ES-I3 (cell line): ENCODE measurements around the gene SYT3.

Experiments used
- H3K36me3 ChIP-seq: 2 replicates; pipeline ENCODE4 v1.6.1; 2013; ENCODE audit warnings: mild to moderate bottlenecking, low read length, control low read depth, moderate library complexity; ENCODE audit not compliant: insufficient read depth
- H3K4me1 ChIP-seq: 2 replicates; pipeline ENCODE4 v1.6.1; 2013; ENCODE audit warnings: mild to moderate bottlenecking, control low read depth, low read length; ENCODE audit not compliant: insufficient read depth
- H3K9ac ChIP-seq: 2 replicates; pipeline ENCODE4 v1.6.1; 2013; ENCODE audit warnings: low read depth, mild to moderate bottlenecking, low read length, moderate library complexity
- H3K9me3 ChIP-seq: 2 replicates; pipeline ENCODE4 v1.6.1; 2013; ENCODE audit warnings: mild to moderate bottlenecking, low read length, moderate library complexity; ENCODE audit not compliant: control insufficient read depth, insufficient read depth

Gene SYT3

DNA sequence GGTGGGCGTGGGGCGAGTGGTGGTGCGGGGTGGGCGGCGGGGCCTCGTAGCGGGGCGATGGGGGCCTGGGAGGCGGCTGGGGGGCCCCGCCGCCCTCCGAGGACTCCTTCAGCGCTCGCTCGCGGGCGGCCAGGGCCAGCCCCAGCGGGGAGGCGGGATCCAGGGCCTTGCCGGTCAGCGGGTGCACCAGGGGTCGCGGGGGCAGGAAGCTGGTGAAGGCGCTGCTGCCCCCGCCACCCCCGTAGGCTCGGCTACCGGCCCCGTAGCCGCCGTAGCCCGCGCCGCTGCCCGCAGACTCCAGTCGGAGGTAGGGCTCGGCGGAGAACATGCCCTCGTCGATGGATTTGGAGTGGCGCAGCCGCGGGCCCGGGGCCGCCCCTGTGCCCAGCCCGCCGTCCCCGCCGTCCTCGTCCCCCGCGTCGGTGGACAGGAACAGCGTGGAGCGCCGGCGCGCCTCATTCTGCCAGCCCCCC, 28.1 kb upstream of the SYT3 start:
- Histone ChIP-seq H3K36me3 (no peaks in the 10 kb centered on the region), H3K9me3 (no peaks in the 10 kb centered on the region), H3K9ac (peak overlapping the region; percentile 28; the same call in 1 of the 2 replicates), H3K4me1 (no peaks in the 10 kb centered on the region; the same call in 1 of the 2 replicates)

DNA sequence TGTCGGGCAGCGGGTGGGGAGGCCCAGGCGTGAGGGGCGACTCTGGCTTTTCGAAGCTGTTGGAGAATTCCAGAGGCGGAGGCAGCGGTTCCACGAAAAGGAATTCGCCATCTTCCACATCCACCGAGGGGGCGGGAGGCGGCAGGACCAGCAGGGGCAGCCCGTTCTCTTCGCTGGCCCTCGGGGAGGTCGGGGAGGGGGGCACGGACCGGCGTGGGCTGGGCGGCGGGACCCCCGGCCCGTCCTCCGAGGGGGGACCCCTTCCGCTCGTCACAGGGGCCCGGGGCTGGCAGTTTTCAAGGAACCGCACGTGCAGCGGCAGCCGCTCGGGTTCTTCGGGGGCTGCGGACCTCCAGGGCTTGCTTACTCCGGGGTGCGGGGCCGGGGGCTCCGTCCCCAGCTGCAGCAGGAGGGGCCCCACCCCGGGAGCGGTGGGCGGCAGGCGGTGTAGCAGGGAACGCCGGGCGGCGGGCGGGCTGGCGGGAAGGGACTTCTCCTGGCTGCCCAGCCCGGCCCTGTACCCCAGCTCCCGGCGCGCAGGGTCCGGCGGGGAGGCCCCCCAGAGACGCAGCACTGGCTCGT, 27.6 kb upstream of the SYT3 start:
- Histone ChIP-seq H3K9ac (no peak overlapping the region; the same call in 1 of the 2 replicates), H3K9me3 (no peaks in the 10 kb centered on the region), H3K4me1 (no peaks in the 10 kb centered on the region; the same call in 1 of the 2 replicates), H3K36me3 (no peaks in the 10 kb centered on the region)

DNA sequence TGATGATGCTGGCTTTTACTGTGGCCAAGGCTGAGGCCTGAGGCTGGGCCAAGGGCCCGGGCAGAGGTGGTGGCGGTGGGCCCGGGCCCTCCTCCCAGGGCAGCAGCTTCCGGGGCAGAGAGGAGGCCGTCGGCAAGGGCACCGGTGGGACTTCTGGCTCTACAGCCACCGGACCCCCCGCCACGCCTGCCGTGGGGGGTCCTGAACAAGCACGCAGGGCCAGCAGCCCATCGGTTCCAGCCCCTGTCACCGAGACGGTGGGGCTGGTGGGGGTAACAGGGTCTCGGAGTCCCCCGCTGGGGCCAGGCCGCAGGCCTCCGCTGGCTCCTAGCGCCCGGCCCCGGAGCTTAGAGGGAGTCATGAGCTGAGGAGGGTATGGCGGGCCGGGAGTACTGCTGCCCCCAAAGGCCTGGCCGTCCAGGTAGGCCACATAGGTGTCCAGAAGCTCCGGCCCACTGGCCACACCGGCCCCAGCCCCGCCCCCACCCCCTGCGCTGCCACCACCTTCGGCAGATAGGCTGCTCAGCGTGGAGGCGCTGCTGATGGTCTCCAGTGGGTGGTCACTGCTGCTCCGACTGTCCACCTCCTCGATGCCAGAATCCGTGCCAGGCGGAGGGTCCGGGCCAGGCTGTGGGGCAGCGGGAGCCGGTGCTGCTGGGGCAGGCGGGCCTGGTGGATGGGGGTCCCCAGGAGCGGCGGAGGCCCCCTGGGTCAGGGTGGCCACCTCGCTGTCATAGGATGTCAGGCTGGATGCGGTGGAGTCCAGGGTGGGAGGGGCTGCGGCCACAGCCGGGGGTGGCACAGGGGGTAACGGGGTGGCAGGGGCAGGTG, 26.9 kb upstream of the SYT3 start:
- Histone ChIP-seq H3K9me3 (no peaks in the 10 kb centered on the region), H3K9ac (no peak overlapping the region), H3K36me3 (no peaks in the 10 kb centered on the region), H3K4me1 (no peaks in the 10 kb centered on the region; the same call in 1 of the 2 replicates)

DNA sequence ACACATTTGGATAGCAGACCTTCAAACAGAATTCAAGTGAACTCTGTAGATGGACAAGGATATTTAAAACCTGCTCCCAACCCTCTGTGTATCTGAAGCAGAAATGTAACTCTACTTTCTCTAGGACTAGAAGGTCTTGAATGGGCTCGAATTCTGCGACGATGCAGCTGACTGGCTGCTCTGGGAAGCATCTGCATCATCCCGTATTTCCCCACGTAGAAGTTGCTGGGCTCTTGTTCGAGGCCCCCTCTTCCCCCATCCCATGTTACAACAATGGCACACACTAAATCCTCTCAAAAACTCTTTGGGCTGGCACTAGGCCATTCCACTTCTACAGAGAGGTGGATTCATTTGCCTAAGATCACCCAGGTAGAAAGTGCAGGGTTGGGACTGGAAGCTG, 24.5 kb upstream of the SYT3 start:
- Histone ChIP-seq H3K4me1 (no peaks in the 10 kb centered on the region; the same call in 1 of the 2 replicates), H3K9ac (no peak overlapping the region), H3K36me3 (no peaks in the 10 kb centered on the region), H3K9me3 (no peaks in the 10 kb centered on the region)

DNA sequence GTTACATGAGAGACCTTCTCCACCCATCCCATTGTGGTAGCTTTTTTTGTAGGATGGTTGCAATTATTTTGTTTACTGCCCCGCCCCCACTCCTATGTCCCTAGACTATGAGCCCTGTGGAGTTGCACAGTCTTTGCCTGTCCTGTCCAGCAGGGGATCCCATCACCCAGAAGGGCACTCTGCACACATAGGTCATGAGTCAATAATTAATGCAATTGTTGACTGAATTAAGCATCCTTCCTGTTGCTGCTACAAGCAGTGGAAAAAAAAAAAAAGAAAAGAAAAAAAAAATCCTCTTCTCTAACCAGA, 23.8 kb upstream of the SYT3 start:
- Histone ChIP-seq H3K36me3 (no peaks in the 10 kb centered on the region), H3K9ac (no peak overlapping the region), H3K9me3 (no peaks in the 10 kb centered on the region), H3K4me1 (no peaks in the 10 kb centered on the region; the same call in 1 of the 2 replicates)

DNA sequence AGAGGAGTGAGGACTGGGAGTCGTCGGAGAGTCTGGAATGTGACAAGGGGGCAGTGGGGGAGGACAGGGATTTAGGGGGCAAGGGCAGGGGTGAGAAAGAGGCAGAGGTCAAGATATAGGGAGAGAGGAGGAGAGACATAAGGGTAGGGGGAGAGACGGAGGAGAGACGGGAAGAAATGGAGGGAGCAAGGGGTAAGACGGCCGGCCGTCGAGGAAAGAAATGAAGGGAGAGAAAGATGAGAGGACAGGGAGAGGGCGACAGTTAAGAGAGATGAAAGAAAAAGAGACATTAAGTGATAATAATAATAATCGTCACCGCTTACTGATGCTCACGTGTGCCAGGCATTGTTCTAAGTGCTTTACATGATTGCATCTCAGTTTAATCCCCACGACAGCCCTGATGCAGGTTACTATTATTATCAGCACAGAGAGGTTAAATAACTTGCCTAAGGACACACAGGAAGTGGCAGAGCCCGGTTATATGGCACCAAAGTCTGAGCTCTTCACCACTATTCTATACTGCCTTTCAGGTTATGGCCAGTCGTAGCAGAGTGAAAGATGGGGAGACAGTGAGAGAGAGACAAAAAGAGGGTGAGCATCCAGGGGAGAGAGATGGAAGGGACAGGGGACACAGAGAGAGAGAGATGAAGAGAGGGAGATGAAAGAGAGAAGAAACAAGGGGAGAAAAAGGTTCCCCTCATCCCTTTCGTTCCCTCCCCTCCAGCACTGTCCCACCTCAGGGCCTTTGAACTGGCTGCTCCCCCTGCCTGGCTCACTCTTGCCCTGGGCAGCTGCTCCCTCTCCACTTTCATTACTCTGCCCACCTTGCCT, 23.2 kb upstream of the SYT3 start:
- Histone ChIP-seq H3K9me3 (no peaks in the 10 kb centered on the region), H3K36me3 (no peaks in the 10 kb centered on the region), H3K9ac (no peak overlapping the region), H3K4me1 (no peaks in the 10 kb centered on the region; the same call in 1 of the 2 replicates)

DNA sequence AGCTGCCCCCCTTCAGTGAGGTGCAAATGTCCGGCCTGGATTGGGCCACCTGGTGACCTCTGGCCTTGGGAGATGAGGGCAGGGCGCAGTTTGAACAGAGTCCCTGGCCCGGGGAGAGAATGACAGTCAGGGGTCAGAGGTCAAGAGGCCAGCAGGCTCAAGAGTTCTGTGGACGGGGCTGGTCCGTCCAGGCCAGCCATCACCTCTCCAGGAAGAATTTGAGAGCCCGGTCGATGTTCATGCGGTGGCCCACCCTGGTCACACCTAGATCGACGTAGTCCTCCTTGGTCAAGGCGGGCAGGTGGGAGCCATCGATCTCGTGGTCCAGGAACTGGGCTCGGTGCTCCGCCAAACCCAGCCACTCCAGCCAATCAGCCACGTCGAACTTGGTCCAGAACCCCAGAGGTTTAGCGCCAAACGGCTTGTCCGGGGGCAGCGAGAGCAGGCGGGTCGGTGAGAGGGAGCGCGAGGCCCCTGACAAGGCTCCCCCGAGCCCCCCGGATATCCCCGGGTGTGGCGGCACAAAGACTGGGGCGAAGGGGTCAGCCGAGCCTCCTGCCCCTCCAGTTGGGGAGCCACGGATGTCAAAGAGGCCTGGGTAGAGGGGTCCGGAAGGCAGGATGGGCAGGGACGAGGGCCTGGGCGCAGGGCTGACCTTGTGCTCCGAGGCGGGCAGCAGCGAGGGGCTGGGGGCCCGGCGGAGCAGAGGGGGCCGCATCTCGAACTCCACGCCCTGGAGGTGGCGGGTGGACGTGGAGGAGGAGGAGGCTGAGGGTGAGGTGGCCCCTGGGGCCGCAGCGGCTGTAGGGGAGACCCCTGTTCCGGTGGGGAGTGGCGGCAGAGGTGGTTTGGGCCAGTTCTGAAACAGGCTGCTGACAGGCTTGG, 22.3 kb upstream of the SYT3 start:
- Histone ChIP-seq H3K4me1 (peaks cover 4% of the 10 kb centered on the region), H3K9ac (no peak overlapping the region), H3K9me3 (no peaks in the 10 kb centered on the region)

DNA sequence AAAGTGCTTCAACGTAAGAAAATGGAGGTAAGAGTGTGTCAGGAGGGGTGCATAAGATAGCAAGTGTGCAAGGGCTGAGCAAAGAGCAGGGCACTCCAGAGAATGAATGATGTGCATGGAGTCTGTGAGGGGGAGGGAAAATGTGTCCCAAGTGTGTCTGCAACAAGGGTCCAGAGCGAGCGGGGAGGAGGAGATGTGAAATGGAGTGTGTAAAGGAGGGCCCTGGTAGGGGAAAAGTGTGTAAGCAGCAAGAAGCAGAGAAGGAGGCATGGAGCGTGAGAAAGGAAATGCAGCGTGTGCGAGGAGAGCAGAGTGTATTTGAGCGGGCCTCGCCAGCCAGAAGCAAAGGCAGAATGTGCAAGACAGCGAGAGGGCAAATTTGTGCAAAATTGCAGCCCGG, 21.3 kb upstream of the SYT3 start:
- H3K9me3 ChIP-seq = no peaks in the 10 kb centered on the region
- no peak overlapping the region for H3K9ac ChIP-seq
- H3K36me3 ChIP-seq = no peaks in the 10 kb centered on the region
- peaks cover 4% of the 10 kb centered on the region for H3K4me1 ChIP-seq

More for the DNA sequence above, 22.3 kb upstream of the SYT3 start:
- no peaks in the 10 kb centered on the region for H3K36me3 ChIP-seq

DNA sequence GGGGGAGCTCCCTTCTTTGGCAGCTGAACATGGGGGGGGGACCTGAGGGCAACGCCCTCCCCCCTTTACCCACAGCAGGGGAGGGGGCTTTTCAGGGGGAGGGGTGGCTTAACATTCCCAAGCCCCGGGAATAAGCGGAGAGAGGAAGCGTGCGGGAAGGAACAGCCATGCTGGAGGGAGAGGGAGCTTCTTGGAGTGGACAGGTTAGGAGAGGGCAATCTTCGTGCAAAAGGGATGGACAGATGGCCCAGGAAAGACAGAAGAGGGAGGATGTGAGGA, 20.3 kb upstream of the SYT3 start:
- Histone ChIP-seq H3K36me3 (no peaks in the 10 kb centered on the region), H3K9me3 (no peaks in the 10 kb centered on the region), H3K4me1 (peaks cover 4% of the 10 kb centered on the region), H3K9ac (peak overlapping the region; percentile 15; the same call in 1 of the 2 replicates)

DNA sequence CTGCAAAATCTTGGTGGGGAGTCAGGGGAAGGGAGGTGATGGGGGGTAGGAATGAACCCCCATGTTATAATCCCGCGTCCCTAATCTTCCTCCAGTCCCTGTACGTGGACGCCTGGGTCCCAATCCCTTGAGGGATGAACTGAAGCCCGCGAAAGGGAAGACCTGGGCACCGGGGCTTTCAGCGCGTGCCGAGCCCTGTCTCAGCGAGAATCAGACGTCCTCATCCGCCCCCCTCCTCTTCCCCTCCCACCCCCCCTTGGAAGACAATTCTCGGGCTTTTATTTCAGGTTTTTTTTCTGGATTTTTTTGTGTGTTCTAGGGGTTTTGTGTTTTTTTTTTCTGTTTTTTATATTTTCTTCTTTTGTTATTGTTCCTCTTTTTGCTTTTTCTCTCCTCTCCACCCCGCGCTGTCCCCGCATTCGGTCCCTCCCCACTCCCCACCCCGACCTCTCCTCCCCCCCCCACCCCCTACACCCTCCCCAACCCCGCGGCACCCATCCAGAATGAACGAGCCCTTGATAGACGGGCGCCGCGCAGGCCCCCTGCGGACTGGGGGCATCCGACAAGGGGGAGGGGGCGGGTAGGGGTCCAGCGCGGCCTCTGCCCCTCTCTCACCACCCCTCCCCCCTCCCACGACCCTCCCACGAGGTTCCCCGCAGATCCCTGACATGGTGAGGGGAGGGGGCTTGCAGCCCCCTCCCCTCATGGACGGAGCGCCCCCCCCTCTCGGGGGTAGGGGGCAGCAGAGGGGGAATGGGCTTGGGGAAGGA, 19.8 kb upstream of the SYT3 start:
- Histone ChIP-seq H3K9me3 (no peaks in the 10 kb centered on the region), H3K9ac (peak overlapping the region; percentile 74; the same call in 1 of the 2 replicates), H3K36me3 (no peaks in the 10 kb centered on the region), H3K4me1 (peaks cover 4% of the 10 kb centered on the region)

DNA sequence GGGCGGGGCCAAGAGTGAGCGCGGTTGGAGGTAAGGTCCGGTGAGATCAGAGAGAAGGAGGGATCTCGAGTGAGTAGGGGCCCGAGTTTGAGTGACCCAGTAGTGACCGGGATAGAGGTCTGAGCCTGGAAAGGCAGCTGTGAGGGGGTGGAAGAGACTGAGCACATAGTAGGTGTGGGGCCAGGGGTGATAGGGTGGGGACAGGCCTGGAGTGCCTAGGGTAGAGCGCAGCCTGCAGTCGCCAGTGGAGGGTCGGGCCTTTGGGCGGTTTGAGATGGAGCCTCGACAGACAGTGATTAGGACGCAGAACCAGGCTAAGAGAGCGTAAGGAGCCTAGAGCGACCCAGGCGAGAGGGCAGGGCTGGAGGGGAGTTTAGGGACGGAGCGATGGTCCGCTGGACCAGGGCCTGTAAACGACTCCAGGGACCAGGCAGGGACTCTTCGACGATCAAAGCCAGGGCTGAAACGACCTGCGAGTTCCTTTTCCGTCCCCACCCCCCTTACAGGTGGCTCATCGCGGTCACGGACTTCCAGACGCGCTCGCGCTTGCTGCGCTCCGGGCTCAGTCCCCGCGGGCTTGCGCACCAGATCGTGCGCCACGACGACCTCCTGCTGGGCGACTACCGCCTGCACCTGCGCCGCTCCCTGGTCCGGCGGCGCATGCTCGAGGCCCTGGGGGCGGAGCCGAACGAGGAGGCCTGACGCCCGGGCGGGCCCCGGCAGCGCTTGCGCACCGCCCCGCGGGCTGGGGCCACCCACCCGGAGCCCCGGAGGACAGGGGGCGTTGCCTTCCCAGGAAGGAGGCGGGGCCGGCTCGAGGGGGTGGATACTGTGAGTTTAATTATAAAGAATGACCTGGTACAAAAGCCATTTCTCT, 19.0 kb upstream of the SYT3 start:
- Histone ChIP-seq H3K36me3 (no peaks in the 10 kb centered on the region), H3K9ac (peak overlapping the region; percentile 74), H3K9me3 (no peaks in the 10 kb centered on the region), H3K4me1 (peaks cover 4% of the 10 kb centered on the region)

DNA sequence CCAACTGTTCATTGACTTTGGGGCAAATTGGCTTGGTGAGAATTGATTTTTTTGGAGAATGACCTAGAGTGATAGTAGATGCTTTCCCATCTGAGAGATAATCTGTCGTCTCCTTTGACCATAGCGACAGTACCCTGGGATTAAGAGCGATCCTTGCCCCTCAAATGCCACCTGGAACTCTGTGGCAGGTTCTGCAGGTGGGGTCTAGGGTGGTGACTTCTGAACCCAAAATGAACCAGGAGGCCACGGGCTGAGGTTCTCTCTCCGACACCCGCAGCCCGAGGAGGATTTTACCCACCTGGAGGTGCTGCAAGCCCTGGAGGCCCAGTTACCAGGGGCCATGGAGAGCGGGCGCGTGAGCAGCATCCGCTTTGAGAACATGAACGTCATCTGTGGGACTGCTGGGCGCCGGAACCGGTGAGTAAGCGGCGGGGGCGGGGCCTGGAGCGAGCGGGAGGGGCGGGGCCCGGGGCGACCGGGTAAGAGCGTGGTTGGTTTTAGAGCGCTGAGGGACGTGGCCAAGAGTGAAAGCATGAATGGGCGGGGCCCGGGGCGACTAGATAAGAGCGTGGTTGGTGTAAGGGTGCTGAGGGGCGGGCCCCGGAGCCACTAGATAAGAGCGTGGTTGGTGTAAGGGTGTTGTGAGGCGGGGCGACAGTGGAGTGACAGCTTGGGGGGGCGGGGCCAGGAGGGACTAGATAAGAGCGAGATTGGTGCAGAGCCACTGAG, 18.2 kb upstream of the SYT3 start:
- Histone ChIP-seq H3K9me3 (no peaks in the 10 kb centered on the region), H3K9ac (peak overlapping the region; percentile 83), H3K36me3 (no peaks in the 10 kb centered on the region), H3K4me1 (peaks cover 4% of the 10 kb centered on the region)
